ENCODE results near the gene C14orf132. TPM values are rescaled to one million over a fixed set of nuclear protein-coding genes. Genes with fewer than 3 reads are reported as not detected.

C14orf132 gene
- total and polyA plus RNA-seq, 2 of the 4 experiments (the other 2 are of a cell fraction): 6.3 to 13.5 TPM

- TF ChIP-seq MXI1 (IDR thresholded peaks at IDR 0.05; ENCODE audit: borderline replicate concordance, low read depth, low read length) (no peak), RCOR1 (IDR thresholded peaks at IDR 0.05; ENCODE audit: insufficient replicate concordance, low read length) (no peak), CEBPB (IDR thresholded peaks at IDR 0.05; ENCODE audit: low read depth, low read length) (no peak), NFE2L2 (IDR thresholded peaks at IDR 0.05; ENCODE audit: low read depth, low read length) (no peak), SMC3 (IDR thresholded peaks at IDR 0.05; ENCODE audit: low read depth, low read length) (no peak)
- dilution Hi-C loops (cut with HindIII; ENCODE audit: low sequenced_read_pairs, unreplicated experiment): no loop called here
- WGBS, 2 experiments (ENCODE audit: extremely low coverage in 2 of 2, insufficient read length in 1 of 2): no CpG with 5 or more reads among the region's 1 CpG
- Histone ChIP-seq H3K23ac (ENCODE audit: low read depth, low read length) (no peak overlapping the region), H3K9me1 (ENCODE audit: insufficient read depth, low read length) (no peaks in the 10 kb centered on the region), H3K27me3 (ENCODE audit: control insufficient read depth, insufficient read depth, low read length) (peaks cover 30% of the 10 kb centered on the region), H2AFZ (replicated peaks; ENCODE audit: low read length, poor library complexity) (no peak overlapping the region), H3K4me3 (ENCODE audit: insufficient read depth, low read depth, low read length) (no peak overlapping the region), H2BK5ac (ENCODE audit: low read depth, low read length, poor library complexity, severe bottlenecking) (no peak overlapping the region), H3K27ac (ENCODE audit: insufficient read depth, low read length) (no peak overlapping the region), H2AK9ac (replicated peaks; ENCODE audit: low read depth, low read length, poor library complexity) (no peak overlapping the region), H4K8ac (ENCODE audit: low read depth in 2 of 2, low read length in 2 of 2) (no peak overlapping the region), H3K4me1 (ENCODE audit: control insufficient read depth, insufficient read depth, low read length) (no peaks in the 10 kb centered on the region), H3K4me2 (ENCODE audit: low read depth, low read length) (no peak overlapping the region), H3K9me3 (ENCODE audit: control insufficient read depth, insufficient read depth, low read length) (no peaks in the 10 kb centered on the region), H3K79me1 (ENCODE audit: low read depth in 1 of 2, low read length in 2 of 2) (no peaks in the 10 kb centered on the region), H3K14ac (replicated peaks; ENCODE audit: low read depth, low read length) (no peak overlapping the region), H2BK15ac (ENCODE audit: low read depth, low read length) (no peak overlapping the region), H3K18ac (ENCODE audit: low read depth, low read length) (no peak overlapping the region), H2AK5ac (ENCODE audit: low read depth, low read length) (no peak overlapping the region), H4K5ac (ENCODE audit: low read depth, low read length) (no peak overlapping the region), H3K4ac (ENCODE audit: low read depth, low read length) (no peak overlapping the region), H4K91ac (ENCODE audit: insufficient read depth, low read depth, low read length) (no peak overlapping the region), H2BK20ac (ENCODE audit: low read depth, low read length) (no peak overlapping the region), H3K56ac (ENCODE audit: extremely low read depth, insufficient read depth, low read length) (no peak overlapping the region), H3K9ac (ENCODE audit: low read depth, low read length) (no peak overlapping the region), H4K20me1 (ENCODE audit: insufficient read depth, low read length) (no peaks in the 10 kb centered on the region), H3K36me3 (ENCODE audit: control insufficient read depth, insufficient read depth, low read length) (no peaks in the 10 kb centered on the region), H2BK120ac (ENCODE audit: low read depth, low read length) (no peak overlapping the region)
- BruUV-seq (replicated peaks): no TSS peak
- POLR2A ChIA-PET (ENCODE audit: unreplicated experiment): no interaction called here
- CTCF ChIA-PET: no interaction called here
- in situ Hi-C loops (cut with MboI; ENCODE audit: low sequenced_read_pairs): no loop called here
- no peak for DNase-seq
- intact Hi-C loops (cut with micrococcal nuclease): loop anchor here (2.0 kb wide), 1 partner anchor 27 kb away; no protein-coding TSS in a partner anchor
- ATAC-seq (ENCODE audit: low read depth): no peak
Observed at GRCh38 chr14:96031691-96032090, 7.5 kb upstream of the C14orf132 start.
